GM12891 (cell line): Measurements from ENCODE around the gene TXNRD1.
A peak's percentile ranks its signal among the peaks of the same experiment; 100 is the strongest.

Experiments used
- PAX5 ChIP-seq: IDR thresholded peaks from 2 replicates; pipeline ENCODE4 v1.6.1; 2011; ENCODE audit warnings: low read length, moderate library complexity, mild to moderate bottlenecking; ENCODE audit not compliant: insufficient read depth, severe bottlenecking
- POLR2A ChIP-seq: IDR thresholded peaks from 2 replicates; pipeline ENCODE4 v1.6.1; 2011; ENCODE audit warnings: low read depth, low read length, control low read depth
- POLR2AphosphoS5 ChIP-seq: IDR thresholded peaks from 2 replicates; pipeline ENCODE4 v1.6.1; 2011; ENCODE audit warnings: low read depth, low read length, control low read depth
- POU2F2 ChIP-seq: IDR thresholded peaks from 2 replicates; pipeline ENCODE4 v1.6.1; 2011; ENCODE audit warnings: low read depth, mild to moderate bottlenecking, control low read depth, low read length, moderate library complexity
- SPI1 ChIP-seq: IDR thresholded peaks from 2 replicates; pipeline ENCODE4 v1.6.1; 2011; ENCODE audit warnings: low read depth, low read length, control low read depth
- TAF1 ChIP-seq: IDR thresholded peaks from 2 replicates; pipeline ENCODE4 v1.6.1; 2011; ENCODE audit warnings: low read depth, low read length, control low read depth

DNA sequence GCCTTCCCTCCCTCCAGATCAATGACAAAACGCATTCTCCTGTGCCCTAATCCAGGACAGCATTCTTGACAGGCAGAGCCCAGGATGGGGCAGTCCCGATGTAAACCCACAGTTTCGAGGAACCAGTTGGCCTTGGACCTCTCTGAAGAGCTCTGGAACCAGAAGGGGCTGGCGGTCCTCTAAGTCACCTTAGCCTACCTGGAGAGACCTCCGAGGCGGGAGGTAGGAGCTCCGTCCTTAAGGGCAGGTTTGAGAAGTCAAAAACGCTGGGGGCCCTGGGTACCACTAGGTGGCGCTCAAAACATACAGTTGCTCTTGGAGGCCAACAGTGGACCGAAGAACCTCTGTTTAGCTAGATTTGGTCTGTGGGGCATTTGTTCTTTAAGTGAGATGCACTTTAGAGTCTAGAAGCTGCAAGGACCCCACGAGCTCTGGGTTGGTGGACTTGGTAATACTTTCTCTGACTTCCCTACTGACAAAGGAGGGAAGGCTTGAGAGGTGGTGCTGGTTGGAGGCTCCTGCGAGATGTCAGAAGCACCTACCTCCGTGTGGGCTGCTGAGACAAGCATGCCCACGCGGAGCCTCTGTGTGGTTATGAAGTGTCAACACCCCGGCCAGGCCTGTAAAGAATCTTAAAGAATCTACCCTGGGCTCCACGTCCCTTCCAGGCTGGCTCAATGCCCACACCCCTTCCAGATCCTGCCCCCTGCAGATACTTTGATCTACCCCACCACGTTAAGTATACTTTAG is 166.3 kb downstream of the TXNRD1 start:
- TF ChIP-seq POLR2AphosphoS5 = no peak
- no peak for TF ChIP-seq POLR2A
- TF ChIP-seq PAX5 = no peak
- TF ChIP-seq TAF1 = no peak
- TF ChIP-seq SPI1 = no peak
- TF ChIP-seq POU2F2 = peak; percentile 11; the same call in 1 of the 2 replicates
